Dendritic cell treated with granulocyte-macrophage colony-stimulating factor and Interleukin-4, amounts not matched to agents 40 ng/mL and 50 ng/mL, for 4 days (primary cell): ENCODE measurements around the gene BRD9.
"Not testable (repeated sequence)": the region's sequence is repeated elsewhere in the genome, so short reads cannot be mapped to it uniquely, and the experiment has no call there.

Experiments used
- H3K27ac Mint-ChIP-seq: one replicate; pipeline ENCODE4 v1.8.0; 2022; ENCODE audit warnings: mild to moderate bottlenecking, mixed read lengths
- H3K27me3 Mint-ChIP-seq: one replicate; pipeline ENCODE4 v1.8.0; 2022; ENCODE audit warnings: mild to moderate bottlenecking, mixed read lengths
- H3K36me3 Mint-ChIP-seq: one replicate; pipeline ENCODE4 v1.8.0; 2022; ENCODE audit warnings: low read depth, mixed read lengths
- H3K4me1 Mint-ChIP-seq: one replicate; pipeline ENCODE4 v1.8.0; 2022; ENCODE audit warnings: low read depth, mixed read lengths
- H3K4me3 Mint-ChIP-seq: one replicate; pipeline ENCODE4 v1.8.0; 2022; ENCODE audit warnings: mild to moderate bottlenecking, moderate library complexity, mixed read lengths
- H3K9me3 Mint-ChIP-seq: one replicate; pipeline ENCODE4 v1.8.0; 2022; ENCODE audit warnings: mixed read lengths
- intact Hi-C: fragments of 100-400 bp; cut with micrococcal nuclease; formaldehyde crosslinking; loops from one replicate; pipeline ENCODE4 v1.15.0; 2022

Gene BRD9

GRCh38 chr5:884345-885126 is 8.1 kb downstream of the BRD9 start:
- H3K4me3 Mint-ChIP-seq = no peak overlapping the region
- intact Hi-C loops = no loop called here
- H3K36me3 Mint-ChIP-seq = peaks cover 92% of the 10 kb centered on the region
- no peaks in the 10 kb centered on the region for H3K27me3 Mint-ChIP-seq
- no peak overlapping the region for H3K27ac Mint-ChIP-seq
- H3K9me3 Mint-ChIP-seq = peaks cover 14% of the 10 kb centered on the region
- peaks cover 16% of the 10 kb centered on the region for H3K4me1 Mint-ChIP-seq

DNA sequence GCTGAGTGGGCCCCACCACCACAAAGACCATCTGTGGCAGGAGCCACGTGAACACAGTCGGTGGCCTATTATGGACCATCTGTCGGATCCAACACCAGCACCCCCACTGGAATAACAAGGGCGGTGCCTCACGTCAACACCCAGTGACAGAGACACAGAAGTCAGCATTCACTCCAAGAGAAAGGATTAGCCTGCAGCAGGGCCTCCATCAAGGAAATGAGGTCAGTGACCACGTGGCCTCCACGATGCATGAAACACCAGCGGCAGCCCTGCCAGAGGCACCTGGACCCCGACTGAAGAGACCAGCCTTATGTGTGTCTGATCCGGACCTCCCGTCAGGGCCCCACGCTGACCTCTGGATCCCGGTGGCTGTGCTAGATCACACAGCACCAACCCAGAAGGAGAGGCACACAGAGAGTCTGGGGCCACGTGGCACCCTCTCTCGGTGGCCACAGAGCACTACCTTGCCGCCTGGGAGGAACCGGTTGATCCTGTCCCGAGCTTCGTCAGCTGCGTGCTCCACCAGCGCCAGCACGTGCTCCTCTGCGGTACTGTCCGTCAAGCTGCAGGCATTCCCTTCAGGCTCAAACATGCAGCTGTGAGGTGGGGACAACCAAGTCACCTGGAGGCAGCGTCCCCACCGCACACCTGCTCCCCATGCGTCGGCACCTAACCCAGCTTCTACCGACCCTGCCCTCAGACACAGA is 9.0 kb downstream of the BRD9 start:
- Mint-ChIP-seq H3K4me1 (peaks cover 16% of the 10 kb centered on the region), H3K4me3 (no peak overlapping the region), H3K36me3 (peaks cover 82% of the 10 kb centered on the region), H3K27me3 (no peaks in the 10 kb centered on the region), H3K27ac (no peak overlapping the region), H3K9me3 (peaks cover 14% of the 10 kb centered on the region)
- intact Hi-C loops = no loop called here

- peaks cover 14% of the 10 kb centered on the region for H3K9me3 Mint-ChIP-seq
- H3K27me3 Mint-ChIP-seq = no peaks in the 10 kb centered on the region
- no peak overlapping the region for H3K4me3 Mint-ChIP-seq
- peak overlapping the region; percentile 5 for H3K27ac Mint-ChIP-seq
- peaks cover 82% of the 10 kb centered on the region for H3K36me3 Mint-ChIP-seq
- H3K4me1 Mint-ChIP-seq = peaks cover 16% of the 10 kb centered on the region
- intact Hi-C loops = no loop called here
Observed at GRCh38 chr5:882253-883183, 10.1 kb downstream of the BRD9 start.

DNA sequence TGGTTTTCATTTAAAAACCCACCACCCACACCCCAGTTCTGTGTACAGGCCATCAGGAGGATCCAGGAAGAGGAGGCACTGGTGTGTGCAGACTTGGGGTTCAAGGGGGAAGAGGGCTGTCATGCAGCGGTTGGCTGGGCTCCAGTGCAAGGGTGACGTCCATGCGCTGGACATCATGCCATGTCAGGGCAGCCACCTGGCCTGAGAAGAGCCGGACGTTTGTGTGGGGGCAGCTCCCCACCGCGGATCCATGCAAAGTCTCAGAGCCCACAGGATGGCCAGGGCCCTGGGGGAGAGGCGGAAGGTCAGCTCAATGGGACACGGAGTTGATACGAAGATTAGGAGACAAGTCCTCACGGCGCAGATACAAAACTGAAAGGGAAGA is 11.1 kb downstream of the BRD9 start:
- H3K4me3 Mint-ChIP-seq = no peak overlapping the region
- H3K27ac Mint-ChIP-seq = no peak overlapping the region
- peaks cover 82% of the 10 kb centered on the region for H3K36me3 Mint-ChIP-seq
- peaks cover 16% of the 10 kb centered on the region for H3K4me1 Mint-ChIP-seq
- peaks cover 14% of the 10 kb centered on the region for H3K9me3 Mint-ChIP-seq
- no peaks in the 10 kb centered on the region for H3K27me3 Mint-ChIP-seq
- intact Hi-C loops = no loop called here

- Mint-ChIP-seq H3K4me1 (peaks cover 16% of the 10 kb centered on the region), H3K27me3 (no peaks in the 10 kb centered on the region), H3K4me3 (no peak overlapping the region), H3K36me3 (peaks cover 82% of the 10 kb centered on the region), H3K9me3 (peaks cover 14% of the 10 kb centered on the region), H3K27ac (no peak overlapping the region)
- intact Hi-C loops = no loop called here
Observed at GRCh38 chr5:880816-881550, 11.6 kb downstream of the BRD9 start.

- H3K4me3 Mint-ChIP-seq, H3K27ac Mint-ChIP-seq, H3K27me3 Mint-ChIP-seq, intact Hi-C loops: not testable (repeated sequence)
- Mint-ChIP-seq H3K9me3 (peaks cover 14% of the 10 kb centered on the region), H3K36me3 (peaks cover 82% of the 10 kb centered on the region), H3K4me1 (peaks cover 19% of the 10 kb centered on the region)
Observed at GRCh38 chr5:878677-879076, 13.9 kb downstream of the BRD9 start.

DNA sequence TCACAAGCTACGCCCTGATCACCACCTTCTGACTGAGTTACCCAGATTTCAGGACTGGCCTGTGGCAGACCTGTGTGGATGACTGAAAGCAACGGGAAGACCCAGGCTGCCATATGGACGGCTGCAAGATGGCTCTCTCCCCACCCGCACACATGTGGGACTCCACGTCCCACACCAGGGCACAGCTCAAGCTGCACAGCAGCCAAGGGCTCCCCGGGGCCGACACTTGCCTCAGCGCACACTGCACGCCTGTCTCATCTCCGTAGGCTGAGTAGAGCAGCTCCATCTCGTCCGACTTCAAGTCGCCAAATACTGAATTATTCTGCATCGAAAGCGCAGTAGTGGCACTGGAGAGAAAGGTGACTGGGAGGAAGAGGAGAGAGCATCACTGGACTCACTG is 14.5 kb downstream of the BRD9 start:
- intact Hi-C loops = no loop called here
- H3K9me3 Mint-ChIP-seq = peaks cover 12% of the 10 kb centered on the region
- H3K4me3 Mint-ChIP-seq = no peak overlapping the region
- no peak overlapping the region for H3K27ac Mint-ChIP-seq
- no peaks in the 10 kb centered on the region for H3K27me3 Mint-ChIP-seq
- H3K4me1 Mint-ChIP-seq = peaks cover 24% of the 10 kb centered on the region
- peaks cover 82% of the 10 kb centered on the region for H3K36me3 Mint-ChIP-seq

GRCh38 chr5:876398-877365 is 15.9 kb downstream of the BRD9 start:
- H3K4me3 Mint-ChIP-seq = no peak overlapping the region
- no peaks in the 10 kb centered on the region for H3K27me3 Mint-ChIP-seq
- no peak overlapping the region for H3K27ac Mint-ChIP-seq
- H3K4me1 Mint-ChIP-seq = peaks cover 14% of the 10 kb centered on the region
- no peaks in the 10 kb centered on the region for H3K9me3 Mint-ChIP-seq
- H3K36me3 Mint-ChIP-seq = peaks cover 82% of the 10 kb centered on the region
- intact Hi-C loops = no loop called here

GRCh38 chr5:875931-876330 is 16.7 kb downstream of the BRD9 start:
- peaks cover 82% of the 10 kb centered on the region for H3K36me3 Mint-ChIP-seq
- intact Hi-C loops = no loop called here
- no peak overlapping the region for H3K4me3 Mint-ChIP-seq
- H3K9me3 Mint-ChIP-seq = no peaks in the 10 kb centered on the region
- H3K27me3 Mint-ChIP-seq = no peaks in the 10 kb centered on the region
- no peak overlapping the region for H3K27ac Mint-ChIP-seq
- peaks cover 11% of the 10 kb centered on the region for H3K4me1 Mint-ChIP-seq

- Mint-ChIP-seq H3K4me3 (no peak overlapping the region), H3K36me3 (peaks cover 100% of the 10 kb centered on the region), H3K27me3 (no peaks in the 10 kb centered on the region), H3K4me1 (peaks cover 11% of the 10 kb centered on the region), H3K27ac (no peak overlapping the region), H3K9me3 (no peaks in the 10 kb centered on the region)
- intact Hi-C loops = no loop called here
Observed at GRCh38 chr5:873328-873727, 19.3 kb downstream of the BRD9 start.

- Mint-ChIP-seq H3K4me3 (no peak overlapping the region), H3K27ac (no peak overlapping the region), H3K9me3 (no peaks in the 10 kb centered on the region), H3K4me1 (peaks cover 11% of the 10 kb centered on the region), H3K27me3 (no peaks in the 10 kb centered on the region), H3K36me3 (peaks cover 100% of the 10 kb centered on the region)
- intact Hi-C loops = no loop called here
Observed at GRCh38 chr5:872301-872700, 20.3 kb downstream of the BRD9 start.

- H3K9me3 Mint-ChIP-seq = no peaks in the 10 kb centered on the region
- H3K27ac Mint-ChIP-seq = no peak overlapping the region
- H3K4me3 Mint-ChIP-seq = no peak overlapping the region
- H3K4me1 Mint-ChIP-seq = peaks cover 11% of the 10 kb centered on the region
- peaks cover 100% of the 10 kb centered on the region for H3K36me3 Mint-ChIP-seq
- intact Hi-C loops = no loop called here
- H3K27me3 Mint-ChIP-seq = no peaks in the 10 kb centered on the region
Observed at GRCh38 chr5:871596-872298, 20.9 kb downstream of the BRD9 start.
